A673 (cell line): ENCODE results near the gene MARCO. TPM values are rescaled to one million over a fixed set of nuclear protein-coding genes. Genes with fewer than 3 reads are reported as not detected.
A peak's percentile ranks its signal among the peaks of the same experiment; 100 is the strongest.

Experiments used
- BruUV-seq: library from RNA; stranded (reverse); fragments of 400-500 nt; replicated peaks from 2 replicates; lab custom pipeline; 2021; lab: Mats Ljungman, UMichigan
- CTCF ChIA-PET: fragments of 300-600 bp; sonication (Branson Sonifier 250); formaldehyde crosslinking; loops from one replicate; lab custom pipeline; 2022; ENCODE audit warnings: antibody characterized with exemption; lab: Charles Lee
- POLR2A ChIA-PET: fragments of 300-600 bp; sonication (Branson Sonifier 250); formaldehyde crosslinking; loops from one replicate; lab custom pipeline; 2022; ENCODE audit warnings: antibody characterized with exemption; ENCODE audit not compliant: low non-redundant PET; lab: Charles Lee
- DNase-seq: peaks from one replicate; pipeline ENCODE4 v3.0.0-alpha.2; 2015; ENCODE audit warnings: low spot score
- H3K27ac ChIP-seq: fragments of 200-600 bp; sonication (generic); 2 replicates; pipeline ENCODE4 v1.5.1; 2016; ENCODE audit warnings: mixed run types, low read depth, mild to moderate bottlenecking, mixed read lengths, antibody characterized with exemption, low read length; ENCODE audit not compliant: poor library complexity, severe bottlenecking
- H3K27me3 ChIP-seq: fragments of 200-600 bp; sonication (generic); replicated peaks from 2 replicates; pipeline ENCODE4 v1.6.1; 2017; ENCODE audit warnings: mixed run types, low read depth, mild to moderate bottlenecking, mixed read lengths, antibody characterized with exemption, low read length; ENCODE audit not compliant: insufficient read depth, poor library complexity
- H3K36me3 ChIP-seq: fragments of 200-600 bp; sonication (generic); 2 replicates; pipeline ENCODE4 v1.6.1; 2016; ENCODE audit warnings: mixed run types, mild to moderate bottlenecking, mixed read lengths, antibody characterized with exemption, low read length; ENCODE audit not compliant: insufficient read depth, poor library complexity, severe bottlenecking
- H3K4me1 ChIP-seq: fragments of 200-600 bp; sonication (generic); 2 replicates; pipeline ENCODE4 v1.6.1; 2017; ENCODE audit warnings: mixed run types, mild to moderate bottlenecking, mixed read lengths, antibody characterized with exemption, low read length; ENCODE audit not compliant: insufficient read depth, poor library complexity, severe bottlenecking
- H3K4me3 ChIP-seq: fragments of 200-600 bp; sonication (generic); 2 replicates; pipeline ENCODE4 v1.5.1; 2016; ENCODE audit warnings: low read depth, mixed run types, mild to moderate bottlenecking, mixed read lengths, low read length; ENCODE audit not compliant: poor library complexity, severe bottlenecking
- H3K9me3 ChIP-seq: fragments of 200-600 bp; sonication (generic); 2 replicates; pipeline ENCODE4 v1.6.1; 2016; ENCODE audit warnings: mixed run types, low read depth, mild to moderate bottlenecking, mixed read lengths, antibody characterized with exemption, low read length; ENCODE audit not compliant: poor library complexity, severe bottlenecking
- EZH2 ChIP-seq: fragments of 200-600 bp; sonication (generic); IDR thresholded peaks from 2 replicates; pipeline ENCODE4 v1.6.1; 2017; ENCODE audit warnings: borderline replicate concordance, low read depth, mild to moderate bottlenecking, mixed read lengths, antibody characterized with exemption, low read length; ENCODE audit not compliant: poor library complexity, severe bottlenecking
- intact Hi-C: fragments of 100-400 bp; cut with micrococcal nuclease; formaldehyde crosslinking; loops from one replicate; pipeline ENCODE4 v1.10.0; 2022; ENCODE audit not compliant: unreplicated experiment
- total RNA-seq: library from RNA; stranded (reverse); gene quantifications from 2 replicates; pipeline ENCODE4 v1.2.3, GENCODE V29; 2021
- TF ChIP-seq, protein P1 (sequence below): fragments of 300-800, 200-600 bp; sonication (generic); conservative IDR thresholded peaks from 2 replicates; pipeline ENCODE4 v1.5.1; 2017; ENCODE audit warnings: low read depth, mild to moderate bottlenecking, antibody characterized with exemption, low read length, moderate library complexity, mixed read lengths

Gene MARCO
- total RNA-seq, 1 experiment from 2014 or later: not detected

DNA sequence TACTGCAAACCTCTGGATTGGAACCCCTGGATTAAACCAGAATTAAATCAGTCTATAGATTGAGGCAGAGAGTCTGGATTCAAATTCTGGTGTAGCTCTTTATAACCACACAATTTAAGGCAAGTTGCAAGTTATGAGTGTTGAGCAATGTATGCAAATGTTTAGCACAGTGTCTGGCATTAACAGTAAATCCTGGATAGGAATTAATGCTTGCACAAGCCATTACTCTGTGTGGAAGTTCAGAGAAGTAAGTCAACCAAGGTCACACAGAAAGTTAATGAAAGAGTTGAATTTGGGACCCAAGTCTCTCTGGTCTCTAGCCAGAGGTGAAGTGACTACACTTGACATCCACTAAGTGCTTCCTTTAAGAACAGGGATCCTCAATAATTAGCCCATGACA is 2.0 kb upstream of the MARCO start:
- TF ChIP-seq EZH2: no peak
- TF ChIP-seq, protein P1, sequence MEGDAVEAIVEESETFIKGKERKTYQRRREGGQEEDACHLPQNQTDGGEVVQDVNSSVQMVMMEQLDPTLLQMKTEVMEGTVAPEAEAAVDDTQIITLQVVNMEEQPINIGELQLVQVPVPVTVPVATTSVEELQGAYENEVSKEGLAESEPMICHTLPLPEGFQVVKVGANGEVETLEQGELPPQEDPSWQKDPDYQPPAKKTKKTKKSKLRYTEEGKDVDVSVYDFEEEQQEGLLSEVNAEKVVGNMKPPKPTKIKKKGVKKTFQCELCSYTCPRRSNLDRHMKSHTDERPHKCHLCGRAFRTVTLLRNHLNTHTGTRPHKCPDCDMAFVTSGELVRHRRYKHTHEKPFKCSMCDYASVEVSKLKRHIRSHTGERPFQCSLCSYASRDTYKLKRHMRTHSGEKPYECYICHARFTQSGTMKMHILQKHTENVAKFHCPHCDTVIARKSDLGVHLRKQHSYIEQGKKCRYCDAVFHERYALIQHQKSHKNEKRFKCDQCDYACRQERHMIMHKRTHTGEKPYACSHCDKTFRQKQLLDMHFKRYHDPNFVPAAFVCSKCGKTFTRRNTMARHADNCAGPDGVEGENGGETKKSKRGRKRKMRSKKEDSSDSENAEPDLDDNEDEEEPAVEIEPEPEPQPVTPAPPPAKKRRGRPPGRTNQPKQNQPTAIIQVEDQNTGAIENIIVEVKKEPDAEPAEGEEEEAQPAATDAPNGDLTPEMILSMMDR: no peak
- Histone ChIP-seq H3K27me3 (no peaks in the 10 kb centered on the region), H3K9me3 (no peaks in the 10 kb centered on the region), H3K36me3 (no peaks in the 10 kb centered on the region), H3K4me3 (no peak overlapping the region), H3K27ac (no peak overlapping the region), H3K4me1 (no peaks in the 10 kb centered on the region)
- intact Hi-C loops: no loop called here
- BruUV-seq: no TSS peak
- ChIA-PET CTCF (no interaction called here), POLR2A (no interaction called here)
- DNase-seq: no peak

- POLR2A ChIA-PET: no interaction called here
- peak; percentile 50 for DNase-seq
- Histone ChIP-seq H3K27ac (no peak overlapping the region), H3K9me3 (no peaks in the 10 kb centered on the region), H3K4me1 (no peaks in the 10 kb centered on the region), H3K4me3 (no peak overlapping the region), H3K36me3 (no peaks in the 10 kb centered on the region), H3K27me3 (no peaks in the 10 kb centered on the region)
- TF ChIP-seq, protein P1: no peak
- TF ChIP-seq EZH2: no peak
- BruUV-seq: no TSS peak
- intact Hi-C loops: no loop called here
- CTCF ChIA-PET: no interaction called here
These were observed 1.4 kb upstream of the MARCO start for GRCh38 chr2:118940486-118941120.

GRCh38 chr2:118943286-118943685 is 1.3 kb downstream of the MARCO start:
- TF ChIP-seq, protein P1: no peak
- no peak for TF ChIP-seq EZH2
- BruUV-seq: no TSS peak
- no peaks in the 10 kb centered on the region for H3K4me1 ChIP-seq
- no peaks in the 10 kb centered on the region for H3K36me3 ChIP-seq
- no peak for DNase-seq
- intact Hi-C loops: no loop called here
- no peak overlapping the region for H3K27ac ChIP-seq
- ChIA-PET CTCF (no interaction called here), POLR2A (no interaction called here)
- H3K4me3 ChIP-seq: no peak overlapping the region
- H3K27me3 ChIP-seq: peaks cover 4% of the 10 kb centered on the region
- H3K9me3 ChIP-seq: no peaks in the 10 kb centered on the region
